CD4-positive, alpha-beta T cell treated with Interleukin-6 at 100 ng/mL for 8 hours (primary cell): Measurements from ENCODE around the gene MLPH.

ENCODE experiments used
- DNase-seq: peaks from one replicate; pipeline ENCODE4 v3.0.0-alpha.2; 2020; ENCODE audit warnings: mixed read lengths, low spot score

MLPH gene

DNA sequence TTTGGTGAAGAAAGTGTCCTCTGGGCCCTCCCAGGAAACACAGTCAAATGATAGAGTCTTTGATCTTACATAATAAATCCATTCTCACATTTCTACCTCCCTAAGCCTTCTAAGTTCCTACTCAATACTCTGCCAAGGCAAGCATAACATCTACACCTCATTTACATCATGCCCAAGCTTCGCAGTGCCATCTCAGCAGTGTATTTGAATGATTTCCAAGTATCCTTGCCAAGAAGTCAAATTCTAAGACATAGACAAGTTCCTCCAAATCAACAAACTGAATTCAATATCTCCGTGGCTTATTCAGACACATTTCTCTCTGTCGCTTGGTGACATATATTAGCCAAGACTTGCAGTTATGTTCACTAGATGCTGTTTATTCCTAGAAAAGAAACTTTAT is 8.1 kb upstream of the MLPH start:
- no peak for DNase-seq

GRCh38 chr2:237479747-237480146 is 7.3 kb upstream of the MLPH start:
- no peak for DNase-seq

GRCh38 chr2:237480556-237480955 is 6.5 kb upstream of the MLPH start:
- DNase-seq: no peak

GRCh38 chr2:237480988-237481525 is 6.0 kb upstream of the MLPH start:
- DNase-seq: no peak

- DNase-seq: no peak
These were observed 4.6 kb upstream of the MLPH start for GRCh38 chr2:237482485-237482884.

DNA sequence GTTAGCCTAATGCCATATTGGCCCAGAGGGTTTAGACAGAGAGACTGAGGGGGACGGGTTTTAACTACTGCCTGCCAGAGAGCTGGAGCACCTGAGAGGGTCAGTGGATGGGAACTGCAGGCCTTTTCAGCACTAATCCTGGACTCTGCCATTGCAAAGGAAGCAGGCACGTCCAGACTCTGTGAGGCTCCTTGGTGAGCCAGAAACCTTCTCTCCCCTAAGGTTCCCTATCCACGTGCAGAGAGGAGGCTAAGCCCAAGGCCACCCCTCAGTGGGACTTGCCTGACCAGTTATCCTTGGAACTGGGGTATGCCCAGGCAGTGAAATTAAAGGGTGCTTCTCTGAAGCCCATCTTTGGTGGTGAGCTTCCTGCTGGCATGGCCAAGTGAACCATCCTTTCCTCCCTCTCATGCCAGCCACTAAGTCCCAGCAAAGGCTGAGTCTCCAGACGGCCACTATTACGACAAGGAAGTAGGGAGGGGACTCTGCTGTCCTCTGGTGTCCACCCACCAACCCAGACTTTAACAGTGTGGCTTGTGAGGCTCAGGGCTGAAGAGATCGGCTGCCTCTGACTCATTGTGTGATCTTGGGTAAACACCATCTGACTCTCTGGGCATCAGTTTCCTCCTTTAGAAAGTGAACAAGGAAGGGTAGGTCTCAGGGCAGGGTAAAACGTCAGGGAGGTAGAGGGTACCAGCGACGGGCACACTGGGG is 3.9 kb upstream of the MLPH start:
- DNase-seq: no peak

DNA sequence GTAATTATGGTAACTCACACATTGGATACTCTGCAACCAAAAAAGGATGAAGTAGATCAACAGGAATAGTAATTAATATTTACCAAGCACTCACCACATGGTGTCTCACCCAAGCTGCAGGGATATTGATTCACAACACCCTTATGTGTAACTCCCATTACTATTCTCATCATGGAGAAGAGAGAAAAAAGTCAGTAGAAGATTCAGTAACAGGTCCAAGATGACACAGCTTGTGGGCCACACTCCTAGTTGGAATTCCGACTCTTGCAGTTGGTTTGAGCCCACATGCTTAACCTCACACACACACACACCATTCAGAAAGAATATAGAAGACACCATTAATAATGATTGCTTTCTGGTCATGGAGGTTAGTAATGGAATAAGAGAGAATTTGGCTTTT is 1.7 kb upstream of the MLPH start:
- DNase-seq: no peak

- no peak for DNase-seq
These were observed 1.2 kb upstream of the MLPH start for GRCh38 chr2:237485844-237486243.

GRCh38 chr2:237486334-237486818 is 675 bp upstream of the MLPH start:
- no peak for DNase-seq

GRCh38 chr2:237487496-237487895 is 445 bp downstream of the MLPH start:
- no peak for DNase-seq

GRCh38 chr2:237488295-237488694 is 1.2 kb downstream of the MLPH start:
- no peak for DNase-seq

- no peak for DNase-seq
These were observed 2.1 kb downstream of the MLPH start for GRCh38 chr2:237488901-237489860.

DNA sequence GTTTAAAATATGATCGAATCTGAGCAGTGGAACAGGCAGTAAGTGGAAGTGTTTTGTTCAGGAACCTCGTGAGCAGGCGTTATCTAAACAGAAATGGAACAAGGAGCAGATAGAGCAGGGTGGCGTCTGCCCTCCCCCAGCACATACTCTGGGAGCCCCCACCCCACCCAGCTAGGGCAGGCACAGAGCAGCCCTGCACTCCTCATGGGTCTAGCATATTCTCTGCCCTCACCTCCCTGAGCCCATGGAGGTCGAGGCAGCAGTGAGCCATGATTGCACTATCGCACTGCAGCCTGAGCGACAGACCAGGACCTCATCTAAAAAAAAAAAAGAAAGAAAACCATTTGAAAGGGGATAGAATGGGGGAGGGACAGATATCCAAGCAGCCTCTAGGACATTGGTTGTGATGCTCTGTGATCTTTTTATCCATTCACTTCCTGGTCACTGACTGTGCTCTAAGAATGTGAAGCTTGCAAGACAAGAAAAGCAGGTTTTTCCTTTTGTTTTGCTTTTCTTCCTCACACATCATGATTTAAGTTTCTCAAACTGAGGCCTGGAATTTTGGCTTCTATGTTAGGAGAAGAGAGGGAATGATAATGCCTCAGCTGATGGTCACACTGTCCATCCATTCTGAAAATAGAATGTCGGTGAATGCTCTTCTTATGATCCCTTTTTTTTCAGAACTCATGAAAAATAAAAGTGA is 3.1 kb downstream of the MLPH start:
- DNase-seq: no peak

GRCh38 chr2:237490795-237491194 is 3.7 kb downstream of the MLPH start:
- DNase-seq: no peak

DNA sequence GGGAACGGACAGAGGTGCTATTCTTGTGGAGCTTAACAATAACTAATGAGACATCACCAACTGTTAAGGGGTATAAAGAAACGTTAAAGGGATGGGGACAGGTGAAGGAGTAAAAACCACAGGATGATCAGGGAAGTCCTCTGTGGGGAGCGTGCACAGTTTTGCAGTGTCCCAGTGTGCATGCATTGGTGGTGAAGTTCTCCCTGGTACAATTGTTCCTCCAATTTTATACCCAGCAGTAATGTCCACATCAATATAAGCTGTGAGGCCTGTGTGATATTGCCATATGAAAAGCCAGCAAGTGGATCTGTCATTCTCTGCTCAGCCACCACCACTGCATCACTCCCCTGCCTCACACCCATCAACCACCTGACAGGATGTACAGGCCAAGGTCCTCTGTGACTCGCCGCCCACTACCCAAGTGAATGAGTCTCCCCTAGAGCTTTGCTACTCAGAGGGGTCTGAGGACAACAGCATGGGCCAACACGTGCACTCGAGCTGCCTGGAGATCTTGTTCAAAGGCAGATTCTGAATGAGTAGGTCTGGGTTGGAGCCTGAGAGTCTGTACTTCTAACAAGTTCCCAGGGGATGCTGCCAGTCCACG is 4.6 kb downstream of the MLPH start:
- DNase-seq: no peak

GRCh38 chr2:237492137-237492890 is 5.3 kb downstream of the MLPH start:
- DNase-seq: no peak

GRCh38 chr2:237494066-237494465 is 7.0 kb downstream of the MLPH start:
- DNase-seq: no peak

DNA sequence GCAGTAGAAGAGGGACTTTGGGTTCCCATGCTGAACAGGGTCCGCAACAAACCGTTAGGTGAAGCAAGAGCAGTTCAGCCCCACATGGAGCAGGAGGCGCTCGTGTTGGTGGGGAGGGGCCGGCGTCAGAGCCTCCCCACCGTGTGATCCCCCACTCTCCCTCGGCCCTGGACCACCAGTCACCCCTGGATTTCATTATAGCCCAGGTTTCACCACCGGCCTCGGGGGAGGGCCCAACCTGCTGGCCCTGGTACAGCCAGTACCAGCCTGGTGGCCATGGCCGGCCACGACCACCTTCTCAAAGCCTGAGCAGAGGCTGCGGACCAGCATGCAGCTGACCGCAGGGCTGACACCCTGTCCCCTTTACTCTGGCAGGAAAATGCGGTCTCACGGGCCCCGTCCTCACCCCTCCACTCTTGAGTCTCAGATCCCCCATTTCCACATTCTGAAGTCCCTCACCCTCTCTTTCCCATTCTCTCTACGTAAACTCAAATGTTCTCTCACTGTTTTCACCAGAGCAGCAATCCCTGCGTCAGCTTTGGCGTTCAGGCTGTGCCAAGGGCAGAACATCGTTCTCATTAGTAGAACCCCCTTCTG is 8.6 kb downstream of the MLPH start:
- no peak for DNase-seq

DNA sequence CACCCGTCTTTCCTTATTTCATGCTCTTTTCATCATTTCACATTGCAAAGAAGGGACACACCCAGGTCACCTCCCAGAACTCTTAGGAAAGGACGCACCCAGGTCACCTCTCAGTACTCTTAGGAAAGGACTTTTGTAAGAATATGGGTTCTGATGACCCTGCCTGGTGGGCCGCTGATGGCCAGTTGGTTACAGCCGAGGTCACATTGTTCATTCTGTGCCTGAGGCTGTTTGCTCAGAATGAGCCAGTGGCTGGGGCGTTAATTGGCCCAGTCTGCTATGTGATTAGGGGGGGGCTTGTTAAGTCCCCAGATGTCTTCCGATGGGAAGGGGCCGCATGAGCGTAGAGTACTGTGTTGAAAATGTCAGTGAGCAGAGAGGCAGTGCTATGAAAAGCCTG is 9.4 kb downstream of the MLPH start:
- no peak for DNase-seq

GRCh38 chr2:237497009-237497837 is 10.2 kb downstream of the MLPH start:
- no peak for DNase-seq
